Caki2 (cell line): ENCODE results near the gene POLR3E. TPM values are rescaled to one million over a fixed set of nuclear protein-coding genes. Genes with fewer than 3 reads are reported as not detected.
"Not testable (repeated sequence)": the region's sequence is repeated elsewhere in the genome, so short reads cannot be mapped to it uniquely, and the experiment has no call there.

Experiments used
- DNase-seq: peaks from one replicate; pipeline ENCODE4 v3.0.0-alpha.2; 2015; ENCODE audit warnings: low read depth
- in situ Hi-C: cut with HindIII; loops from 2 replicates; pipeline ENCODE4 v1.10.0; 2016; ENCODE audit warnings: low sequenced_read_pairs, low pct_unique_long_range_greater_than_20kb, mixed read lengths
- total RNA-seq: library from RNA; depleted of rRNA; stranded (reverse); fragments of >200 nt; shearing (Covaris generic); gene quantifications from 2 replicates; pipeline ENCODE4 v1.2.3, GENCODE V29; 2014; ENCODE audit warnings: low replicate concordance

POLR3E gene
- total RNA-seq, 1 experiment from 2014 or later: 47.5 TPM

- in situ Hi-C loops: no loop called here
- no peak for DNase-seq
Observed at GRCh38 chr16:22348291-22348690, 51.1 kb downstream of the POLR3E start.

GRCh38 chr16:22351017-22351416, 53.8 kb downstream of the POLR3E start:
- DNase-seq, in situ Hi-C loops: not testable (repeated sequence)

- in situ Hi-C loops: no loop called here
Observed at GRCh38 chr16:22352140-22352539, 54.9 kb downstream of the POLR3E start.

GRCh38 chr16:22352723-22353122, 55.5 kb downstream of the POLR3E start:
- in situ Hi-C loops: no loop called here

More at GRCh38 chr16:22352140-22352539, 54.9 kb downstream of the POLR3E start:
- no peak for DNase-seq

GRCh38 chr16:22353191-22353919, 56.1 kb downstream of the POLR3E start:
- DNase-seq: peak; percentile 98
- in situ Hi-C loops: no loop called here

More at GRCh38 chr16:22352723-22353122, 55.5 kb downstream of the POLR3E start:
- DNase-seq: no peak

GRCh38 chr16:22353933-22354541, 56.8 kb downstream of the POLR3E start:
- in situ Hi-C loops: no loop called here
- peak; percentile 99 for DNase-seq

GRCh38 chr16:22355487-22355908, 58.3 kb downstream of the POLR3E start:
- in situ Hi-C loops: no loop called here
- no peak for DNase-seq

GRCh38 chr16:22356930-22357634, 59.9 kb downstream of the POLR3E start:
- no peak for DNase-seq
- in situ Hi-C loops: no loop called here

- DNase-seq: no peak
- in situ Hi-C loops: no loop called here
Observed at GRCh38 chr16:22357635-22357971, 60.4 kb downstream of the POLR3E start.

GRCh38 chr16:22358000-22358399, 60.8 kb downstream of the POLR3E start:
- in situ Hi-C loops: no loop called here
- peak; percentile 70 for DNase-seq

GRCh38 chr16:22359679-22360078, 62.5 kb downstream of the POLR3E start:
- in situ Hi-C loops: no loop called here
- DNase-seq: no peak

- DNase-seq: peak; percentile 47
- in situ Hi-C loops: no loop called here
Observed at GRCh38 chr16:22360963-22361659, 63.9 kb downstream of the POLR3E start.

GRCh38 chr16:22364241-22364640, 67.0 kb downstream of the POLR3E start:
- no peak for DNase-seq
- in situ Hi-C loops: no loop called here

- no peak for DNase-seq
- in situ Hi-C loops: no loop called here
Observed at GRCh38 chr16:22366371-22366770, 69.2 kb downstream of the POLR3E start.

GRCh38 chr16:22366889-22367288, 69.7 kb downstream of the POLR3E start:
- peak; percentile 54 for DNase-seq
- in situ Hi-C loops: no loop called here

GRCh38 chr16:22368200-22368826, 71.1 kb downstream of the POLR3E start:
- DNase-seq, in situ Hi-C loops: not testable (repeated sequence)

- DNase-seq: no peak
Observed at GRCh38 chr16:22369221-22369811, 72.1 kb downstream of the POLR3E start.

More at GRCh38 chr16:22369221-22369811, 72.1 kb downstream of the POLR3E start:
- in situ Hi-C loops: no loop called here
